ENCODE results near the gene DOCK8. TPM values are rescaled to one million over a fixed set of nuclear protein-coding genes. Genes with fewer than 3 reads are reported as not detected.

Gene DOCK8
- total RNA-seq, 1 donor from 2014 or later = 0.22 TPM

DNA sequence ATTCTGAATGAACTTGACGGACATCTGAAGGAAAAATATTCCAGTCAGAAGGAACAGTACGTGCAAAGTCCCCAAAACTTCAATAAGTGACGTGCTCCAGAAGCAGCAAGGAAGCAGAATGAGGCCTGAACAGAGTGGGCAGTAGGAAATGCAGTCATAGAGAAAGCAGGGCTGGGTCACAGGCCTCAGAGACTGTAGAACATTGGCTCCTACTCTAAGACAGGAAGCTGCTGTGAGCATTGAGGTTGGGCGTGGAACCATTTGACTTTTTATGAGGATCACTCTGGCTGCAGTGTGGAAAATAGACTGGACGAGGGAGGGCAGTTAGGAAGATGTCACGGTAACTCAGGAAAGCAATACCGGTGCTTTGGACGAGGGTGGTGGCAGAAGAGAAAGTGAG lies 64.0 kb downstream of the DOCK8 start:
- no peak overlapping the region for H3K4me3 Mint-ChIP-seq (ENCODE audit: unreplicated experiment)
- no peaks in the 10 kb centered on the region for H3K27me3 Mint-ChIP-seq (ENCODE audit: unreplicated experiment)
- H3K27ac Mint-ChIP-seq (ENCODE audit: unreplicated experiment) = no peak overlapping the region
- H3K9me3 Mint-ChIP-seq (ENCODE audit: unreplicated experiment) = no peaks in the 10 kb centered on the region
- no peak for DNase-seq
- H3K4me1 Mint-ChIP-seq (ENCODE audit: low read depth, unreplicated experiment) = no peaks in the 10 kb centered on the region
- TF ChIP-seq, protein P1, sequence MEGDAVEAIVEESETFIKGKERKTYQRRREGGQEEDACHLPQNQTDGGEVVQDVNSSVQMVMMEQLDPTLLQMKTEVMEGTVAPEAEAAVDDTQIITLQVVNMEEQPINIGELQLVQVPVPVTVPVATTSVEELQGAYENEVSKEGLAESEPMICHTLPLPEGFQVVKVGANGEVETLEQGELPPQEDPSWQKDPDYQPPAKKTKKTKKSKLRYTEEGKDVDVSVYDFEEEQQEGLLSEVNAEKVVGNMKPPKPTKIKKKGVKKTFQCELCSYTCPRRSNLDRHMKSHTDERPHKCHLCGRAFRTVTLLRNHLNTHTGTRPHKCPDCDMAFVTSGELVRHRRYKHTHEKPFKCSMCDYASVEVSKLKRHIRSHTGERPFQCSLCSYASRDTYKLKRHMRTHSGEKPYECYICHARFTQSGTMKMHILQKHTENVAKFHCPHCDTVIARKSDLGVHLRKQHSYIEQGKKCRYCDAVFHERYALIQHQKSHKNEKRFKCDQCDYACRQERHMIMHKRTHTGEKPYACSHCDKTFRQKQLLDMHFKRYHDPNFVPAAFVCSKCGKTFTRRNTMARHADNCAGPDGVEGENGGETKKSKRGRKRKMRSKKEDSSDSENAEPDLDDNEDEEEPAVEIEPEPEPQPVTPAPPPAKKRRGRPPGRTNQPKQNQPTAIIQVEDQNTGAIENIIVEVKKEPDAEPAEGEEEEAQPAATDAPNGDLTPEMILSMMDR (IDR thresholded peaks at IDR 0.05; ENCODE audit: partially characterized antibody, unreplicated experiment) = no peak
- H3K36me3 Mint-ChIP-seq (ENCODE audit: unreplicated experiment) = no peaks in the 10 kb centered on the region

DNA sequence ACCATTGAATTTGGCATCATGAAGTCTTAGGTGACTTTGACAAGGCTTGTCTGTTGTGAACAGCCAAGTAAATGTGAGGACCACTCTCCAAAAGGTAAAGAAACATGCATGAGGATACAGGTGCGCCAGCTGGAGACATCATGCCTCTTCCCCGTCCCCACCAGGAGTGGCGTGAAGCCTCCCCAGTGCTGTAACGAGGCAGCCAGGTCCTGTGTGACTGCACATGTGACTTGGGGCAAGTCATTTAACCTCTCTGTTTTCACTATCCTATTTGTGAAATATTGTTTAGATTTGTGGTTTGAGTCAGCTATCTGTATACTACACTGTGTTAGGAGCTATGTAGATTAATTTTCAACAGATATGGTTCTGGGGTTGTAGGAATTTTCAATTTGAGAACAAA lies 65.0 kb downstream of the DOCK8 start:
- Mint-ChIP-seq H3K27me3 (ENCODE audit: unreplicated experiment) (peaks cover 3% of the 10 kb centered on the region), H3K4me1 (ENCODE audit: low read depth, unreplicated experiment) (no peaks in the 10 kb centered on the region), H3K9me3 (ENCODE audit: unreplicated experiment) (no peaks in the 10 kb centered on the region), H3K36me3 (ENCODE audit: unreplicated experiment) (no peaks in the 10 kb centered on the region), H3K4me3 (ENCODE audit: unreplicated experiment) (no peak overlapping the region), H3K27ac (ENCODE audit: unreplicated experiment) (no peak overlapping the region)
- TF ChIP-seq, protein P1 (IDR thresholded peaks at IDR 0.05; ENCODE audit: partially characterized antibody, unreplicated experiment) = no peak
- DNase-seq = no peak

DNA sequence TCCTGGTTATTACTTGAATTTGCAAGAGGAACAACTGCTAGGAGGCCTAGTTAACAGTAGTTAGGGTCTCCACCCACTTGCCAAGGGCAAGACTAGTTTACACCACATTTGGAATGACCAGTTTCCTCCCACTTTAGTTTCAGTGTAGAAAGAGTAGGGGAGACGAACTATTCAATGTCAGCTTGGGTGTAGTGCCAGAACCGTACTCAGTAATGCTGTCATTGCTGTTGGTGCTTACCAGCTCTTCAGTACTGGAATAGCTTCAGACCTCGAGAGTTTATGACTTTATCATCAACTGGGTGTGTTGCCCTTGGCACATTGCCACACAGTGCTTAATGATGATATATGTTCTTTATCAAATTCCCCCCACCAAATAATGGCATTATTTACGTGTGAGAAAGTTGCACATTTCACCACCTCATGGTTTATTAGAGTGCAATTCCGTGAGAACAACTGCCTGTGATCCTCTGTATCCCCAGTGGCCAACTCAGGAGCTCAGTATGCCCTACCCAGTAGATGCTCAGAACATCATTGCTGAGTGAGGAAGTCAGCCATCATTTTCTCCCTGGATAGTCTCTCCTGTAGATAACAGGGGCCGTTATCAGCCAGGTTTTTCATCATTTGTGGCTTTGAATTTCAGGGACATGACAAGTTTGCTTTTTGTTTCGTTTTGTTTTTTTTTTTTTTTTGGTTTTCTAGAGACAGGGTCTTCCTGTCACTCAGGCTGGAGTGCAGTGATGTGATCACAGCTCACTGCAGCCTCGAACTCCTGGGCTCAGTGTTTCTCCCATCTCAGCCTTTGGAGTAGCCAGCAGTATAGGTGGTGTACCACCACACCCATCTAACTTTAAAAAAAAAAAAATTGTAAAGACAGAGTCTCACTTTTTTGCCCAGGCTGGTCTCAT lies 67.3 kb downstream of the DOCK8 start:
- no peak overlapping the region for H3K4me3 Mint-ChIP-seq (ENCODE audit: unreplicated experiment)
- H3K4me1 Mint-ChIP-seq (ENCODE audit: low read depth, unreplicated experiment) = no peaks in the 10 kb centered on the region
- no peaks in the 10 kb centered on the region for H3K9me3 Mint-ChIP-seq (ENCODE audit: unreplicated experiment)
- DNase-seq = no peak
- no peak overlapping the region for H3K27ac Mint-ChIP-seq (ENCODE audit: unreplicated experiment)
- TF ChIP-seq, protein P1 (IDR thresholded peaks at IDR 0.05; ENCODE audit: partially characterized antibody, unreplicated experiment) = no peak
- H3K27me3 Mint-ChIP-seq (ENCODE audit: unreplicated experiment) = peaks cover 3% of the 10 kb centered on the region
- no peaks in the 10 kb centered on the region for H3K36me3 Mint-ChIP-seq (ENCODE audit: unreplicated experiment)

DNA sequence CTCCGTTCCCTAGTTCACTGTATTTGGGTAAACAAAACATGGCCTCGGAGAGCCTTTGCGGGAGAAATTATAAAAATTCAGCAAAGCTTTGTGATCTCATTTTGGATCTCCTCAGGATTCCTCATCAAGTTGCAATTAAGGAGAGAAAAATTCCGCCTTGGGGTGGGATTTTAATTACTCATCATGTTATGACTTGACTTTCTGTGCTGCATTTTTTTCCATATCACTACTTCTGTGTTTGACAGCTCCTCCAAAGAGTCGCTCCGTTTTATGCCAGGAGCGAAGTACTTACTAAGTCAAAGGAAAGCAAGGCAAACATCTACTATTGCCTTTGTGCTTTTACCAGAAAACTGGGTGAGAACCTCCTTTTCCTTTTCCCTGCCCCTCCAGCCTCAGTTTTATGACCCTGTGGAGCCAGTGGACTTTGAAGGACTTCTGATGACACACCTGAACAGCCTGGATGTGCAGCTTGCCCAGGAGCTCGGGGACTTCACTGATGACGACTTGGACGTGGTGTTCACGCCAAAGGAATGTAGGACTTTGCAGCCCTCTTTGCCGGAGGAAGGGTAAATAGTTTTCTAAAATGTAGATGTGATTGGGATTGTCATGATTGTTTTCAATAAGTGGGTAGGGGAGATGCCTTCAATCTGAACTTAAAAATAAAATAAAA lies 71.5 kb downstream of the DOCK8 start:
- TF ChIP-seq, protein P1 (IDR thresholded peaks at IDR 0.05; ENCODE audit: partially characterized antibody, unreplicated experiment) = no peak
- H3K9me3 Mint-ChIP-seq (ENCODE audit: unreplicated experiment) = no peaks in the 10 kb centered on the region
- peaks cover 3% of the 10 kb centered on the region for H3K27me3 Mint-ChIP-seq (ENCODE audit: unreplicated experiment)
- DNase-seq = no peak
- H3K4me3 Mint-ChIP-seq (ENCODE audit: unreplicated experiment) = no peak overlapping the region
- H3K4me1 Mint-ChIP-seq (ENCODE audit: low read depth, unreplicated experiment) = no peaks in the 10 kb centered on the region
- no peak overlapping the region for H3K27ac Mint-ChIP-seq (ENCODE audit: unreplicated experiment)
- H3K36me3 Mint-ChIP-seq (ENCODE audit: unreplicated experiment) = no peaks in the 10 kb centered on the region

DNA sequence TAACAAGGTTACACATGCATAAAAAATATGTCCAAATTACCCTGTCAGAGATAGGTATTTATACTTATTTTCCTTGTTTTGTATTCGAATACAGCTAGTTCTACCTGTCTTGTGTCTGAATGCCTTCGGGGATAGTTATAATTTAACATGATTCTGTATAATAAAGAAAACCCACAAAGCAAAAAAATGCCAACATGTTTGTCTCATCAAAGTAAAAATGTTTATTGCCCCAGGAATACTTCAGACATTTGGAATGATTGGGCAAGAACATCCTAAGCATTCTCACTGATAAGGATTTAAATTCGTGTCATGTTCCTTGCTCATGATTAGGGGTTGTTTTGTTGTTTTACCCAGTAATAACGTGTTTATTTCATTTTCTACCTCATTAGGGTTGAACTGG lies 74.5 kb downstream of the DOCK8 start:
- no peaks in the 10 kb centered on the region for H3K36me3 Mint-ChIP-seq (ENCODE audit: unreplicated experiment)
- no peak for DNase-seq
- no peak overlapping the region for H3K4me3 Mint-ChIP-seq (ENCODE audit: unreplicated experiment)
- H3K9me3 Mint-ChIP-seq (ENCODE audit: unreplicated experiment) = no peaks in the 10 kb centered on the region
- peaks cover 1% of the 10 kb centered on the region for H3K27me3 Mint-ChIP-seq (ENCODE audit: unreplicated experiment)
- no peaks in the 10 kb centered on the region for H3K4me1 Mint-ChIP-seq (ENCODE audit: low read depth, unreplicated experiment)
- TF ChIP-seq, protein P1 (IDR thresholded peaks at IDR 0.05; ENCODE audit: partially characterized antibody, unreplicated experiment) = no peak
- no peak overlapping the region for H3K27ac Mint-ChIP-seq (ENCODE audit: unreplicated experiment)

Measured in glutamatergic neuron (in vitro differentiated cells).